Caco-2 (cell line): ENCODE measurements around the gene DGKG. TPM values are rescaled to one million over a fixed set of nuclear protein-coding genes. Genes with fewer than 3 reads are reported as not detected.
A peak's percentile ranks its signal among the peaks of the same experiment; 100 is the strongest.

Source experiments
- BruUV-seq: library from RNA; stranded (reverse); fragments of 400-500 nt; replicated peaks from 2 replicates; lab custom pipeline; 2021; lab: Mats Ljungman, UMichigan
- CTCF ChIA-PET: fragments of 300-600 bp; sonication (Branson Sonifier 250); formaldehyde crosslinking; loops from one replicate; lab custom pipeline; 2022; ENCODE audit warnings: antibody characterized with exemption; lab: Charles Lee
- POLR2A ChIA-PET: fragments of 300-600 bp; sonication (Branson Sonifier 250); formaldehyde crosslinking; loops from one replicate; lab custom pipeline; 2022; ENCODE audit warnings: antibody characterized with exemption; lab: Charles Lee
- DNase-seq, 2 experiments: peaks; one replicate each; pipeline versions ENCODE4 v3.0.0 to v3.0.0-alpha.2; 2020 to 2022
- H3K27me3 ChIP-seq: replicated peaks from 2 replicates; pipeline ENCODE4 v1.6.0; 2011; ENCODE audit warnings: low read length; ENCODE audit not compliant: control insufficient read depth, insufficient read depth
- H3K36me3 ChIP-seq: 2 replicates; pipeline ENCODE4 v1.5.1; 2011; ENCODE audit warnings: low read length; ENCODE audit not compliant: control insufficient read depth, insufficient read depth
- H3K4me1 ChIP-seq: fragments of 250-450 bp; sonication (Bioruptor Pico); 2 replicates; pipeline ENCODE4 v1.5.1; 2020; ENCODE audit warnings: mild to moderate bottlenecking
- H3K4me3 ChIP-seq: 2 replicates; pipeline ENCODE4 v1.5.1; 2011; ENCODE audit warnings: low read depth, mild to moderate bottlenecking, control low read depth, low read length
- H3K9me3 ChIP-seq: fragments of 250-450 bp; sonication (Bioruptor Pico); 2 replicates; pipeline ENCODE4 v1.5.1; 2020; ENCODE audit warnings: mild to moderate bottlenecking, moderate library complexity
- H3K27ac Mint-ChIP-seq: one replicate; pipeline ENCODE4 v1.8.0; 2022; ENCODE audit warnings: mixed read lengths; ENCODE audit not compliant: unreplicated experiment
- H3K27me3 Mint-ChIP-seq: one replicate; pipeline ENCODE4 v1.8.0; 2022; ENCODE audit warnings: mixed read lengths; ENCODE audit not compliant: insufficient read depth, unreplicated experiment
- H3K36me3 Mint-ChIP-seq: one replicate; pipeline ENCODE4 v1.8.0; 2022; ENCODE audit warnings: mild to moderate bottlenecking, mixed read lengths; ENCODE audit not compliant: insufficient read depth, unreplicated experiment
- H3K4me1 Mint-ChIP-seq: one replicate; pipeline ENCODE4 v1.8.0; 2022; ENCODE audit warnings: low read depth, mixed read lengths; ENCODE audit not compliant: unreplicated experiment
- H3K4me3 Mint-ChIP-seq: one replicate; pipeline ENCODE4 v1.8.0; 2022; ENCODE audit warnings: mild to moderate bottlenecking, moderate library complexity, mixed read lengths; ENCODE audit not compliant: unreplicated experiment
- H3K9me3 Mint-ChIP-seq: one replicate; pipeline ENCODE4 v1.8.0; 2022; ENCODE audit warnings: mixed read lengths; ENCODE audit not compliant: unreplicated experiment
- CTCF ChIP-seq, 2 experiments: fragments of 200-600 bp in 1 of 2; IDR thresholded peaks; 1 replicate in 1 of 2; 2 replicates in 1 of 2; pipeline versions ENCODE4 v1.5.1 to v1.8.0; 2011 to 2022; ENCODE audit warnings: antibody characterized with exemption in 1 of 2, control low read depth in 1 of 2, inconsistent platforms in 1 of 2, low read depth in 1 of 2, low read length in 1 of 2, mild to moderate bottlenecking in 1 of 2, moderate library complexity in 1 of 2; ENCODE audit not compliant: insufficient read depth in 1 of 2, severe bottlenecking in 1 of 2, unreplicated experiment in 1 of 2
- intact Hi-C: fragments of 100-400 bp; cut with micrococcal nuclease; formaldehyde crosslinking; loops from one replicate; pipeline ENCODE4 v1.10.0; 2022; ENCODE audit not compliant: unreplicated experiment
- total RNA-seq: library from RNA; stranded (reverse); gene quantifications from 2 replicates; pipeline ENCODE4 v1.2.3, GENCODE V29; 2022

Gene DGKG
- total RNA-seq, 1 experiment from 2014 or later, result 0.32 TPM

GRCh38 chr3:186223476-186223875 lies 138.6 kb downstream of the DGKG start:
- Histone ChIP-seq H3K27me3 (no peaks in the 10 kb centered on the region), H3K4me3 (no peak overlapping the region), H3K4me1 (no peaks in the 10 kb centered on the region), H3K9me3 (no peaks in the 10 kb centered on the region), H3K36me3 (no peaks in the 10 kb centered on the region)
- no peak overlapping the region for H3K27ac Mint-ChIP-seq
- H3K27me3 Mint-ChIP-seq, result peaks cover under 1% of the 10 kb centered on the region
- no TSS peak for BruUV-seq
- no peaks in the 10 kb centered on the region for H3K9me3 Mint-ChIP-seq
- ChIA-PET POLR2A (no interaction called here), CTCF (interaction anchor here (0.6 kb wide), 1 partner anchor 26 kb away, joined by 3 read pairs; no protein-coding TSS in a partner anchor)
- no peaks in the 10 kb centered on the region for H3K36me3 Mint-ChIP-seq
- intact Hi-C loops, result no loop called here
- DNase-seq, result no peak
- peaks cover 3% of the 10 kb centered on the region for H3K4me1 Mint-ChIP-seq
- no peak for TF ChIP-seq CTCF (IDR thresholded peaks at IDR 0.05; ENCODE audit: insufficient read depth in 1 of 2, low read depth in 1 of 2, low read length in 1 of 2, severe bottlenecking in 1 of 2, unreplicated experiment in 1 of 2)
- H3K4me3 Mint-ChIP-seq, result no peak overlapping the region

- Histone ChIP-seq H3K9me3 (no peaks in the 10 kb centered on the region), H3K36me3 (no peaks in the 10 kb centered on the region), H3K4me1 (peaks cover 8% of the 10 kb centered on the region; the same call in 1 of the 2 replicates), H3K27me3 (no peaks in the 10 kb centered on the region), H3K4me3 (no peak overlapping the region)
- no peaks in the 10 kb centered on the region for H3K27me3 Mint-ChIP-seq
- H3K9me3 Mint-ChIP-seq, result no peaks in the 10 kb centered on the region
- TF ChIP-seq CTCF (IDR thresholded peaks at IDR 0.05; ENCODE audit: insufficient read depth in 1 of 2, low read depth in 1 of 2, low read length in 1 of 2, severe bottlenecking in 1 of 2, unreplicated experiment in 1 of 2), result no peak
- H3K27ac Mint-ChIP-seq, result no peak overlapping the region
- POLR2A ChIA-PET, result no interaction called here
- DNase-seq, result no peak
- BruUV-seq, result no TSS peak
- H3K4me1 Mint-ChIP-seq, result no peaks in the 10 kb centered on the region
- no peak overlapping the region for H3K4me3 Mint-ChIP-seq
- CTCF ChIA-PET, result interaction anchor here (0.6 kb wide), 1 partner anchor 430 kb away, joined by 3 read pairs; no protein-coding TSS in a partner anchor
- intact Hi-C loops, result no loop called here
- H3K36me3 Mint-ChIP-seq, result no peaks in the 10 kb centered on the region
These were observed 140.2 kb downstream of the DGKG start for GRCh38 chr3:186221760-186222378.

- H3K9me3 Mint-ChIP-seq, result no peaks in the 10 kb centered on the region
- no peaks in the 10 kb centered on the region for H3K36me3 Mint-ChIP-seq
- no peaks in the 10 kb centered on the region for H3K27me3 Mint-ChIP-seq
- H3K4me1 Mint-ChIP-seq, result no peaks in the 10 kb centered on the region
- Histone ChIP-seq H3K9me3 (no peaks in the 10 kb centered on the region), H3K36me3 (no peaks in the 10 kb centered on the region), H3K4me1 (peaks cover 8% of the 10 kb centered on the region; the same call in 1 of the 2 replicates), H3K4me3 (no peak overlapping the region), H3K27me3 (no peaks in the 10 kb centered on the region)
- DNase-seq, result peak in 1 of 2 experiments; percentile 24
- BruUV-seq, result no TSS peak
- peak in 1 of 2 experiments; percentile 29 for TF ChIP-seq CTCF (IDR thresholded peaks at IDR 0.05; ENCODE audit: insufficient read depth in 1 of 2, low read depth in 1 of 2, low read length in 1 of 2, severe bottlenecking in 1 of 2, unreplicated experiment in 1 of 2)
- intact Hi-C loops, result no loop called here
- ChIA-PET POLR2A (no interaction called here), CTCF (no interaction called here)
- no peak overlapping the region for H3K27ac Mint-ChIP-seq
- H3K4me3 Mint-ChIP-seq, result no peak overlapping the region
These were observed 141.0 kb downstream of the DGKG start for GRCh38 chr3:186220911-186221645.
